ENCODE measurements around the gene SLCO4A1. TPM values are rescaled to one million over a fixed set of nuclear protein-coding genes. Genes with fewer than 3 reads are reported as not detected.

The SLCO4A1 gene
- total RNA-seq, 4 donors from 2014 or later, result 6.7 to 22.1 (median 14.4) TPM

DNA sequence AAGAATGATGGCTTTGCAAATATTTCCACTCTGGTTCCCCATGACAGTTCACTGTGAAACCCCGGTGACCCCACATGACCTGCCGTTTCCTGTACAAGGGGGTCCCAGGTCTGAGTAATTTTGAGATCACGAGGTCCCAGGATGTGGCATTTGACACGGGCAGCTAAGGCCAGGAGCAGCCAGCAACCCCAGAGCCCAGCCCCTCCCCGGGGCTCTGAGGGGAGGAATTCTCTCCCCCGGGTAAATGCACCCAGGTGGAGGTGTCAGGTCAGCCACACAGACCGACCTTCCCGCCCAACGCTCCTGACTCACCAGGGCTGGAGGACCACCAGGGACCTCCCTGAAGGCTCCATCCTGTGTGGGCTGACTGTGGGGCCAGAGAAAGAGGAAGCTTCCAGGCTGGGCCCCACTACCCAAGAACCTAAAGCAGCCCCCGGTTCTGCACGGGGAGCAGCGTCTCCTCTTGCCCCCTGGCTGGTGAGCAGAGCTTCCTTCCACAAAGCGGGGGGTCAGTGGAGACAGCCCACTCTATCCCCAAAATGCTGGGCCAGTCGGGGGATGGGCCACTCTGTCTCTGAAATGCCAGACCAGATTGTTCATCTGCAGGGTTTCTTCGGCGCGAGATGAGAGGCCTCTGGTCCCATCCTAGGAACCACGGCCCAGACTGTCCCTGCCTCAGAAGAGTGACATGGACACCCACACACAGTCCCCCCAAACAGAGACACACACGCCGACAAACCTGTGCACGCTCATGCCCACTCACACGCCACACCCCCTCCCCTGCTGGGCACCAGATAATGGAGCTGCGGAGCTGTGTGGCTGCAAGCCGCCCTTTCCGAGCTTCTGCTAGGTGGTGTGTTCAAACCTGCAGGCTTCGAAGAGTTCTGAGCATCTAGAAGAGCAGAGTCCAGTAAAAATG lies 23.4 kb upstream of the SLCO4A1 start:
- peak overlapping the region; percentile 40 to 82 (median 70) for H3K27ac ChIP-seq
- intact Hi-C loops (cut with DNase I), result no loop called here
- H3K4me1 ChIP-seq, result peaks cover 29 to 59% (median 52%) of the 10 kb centered on the region in 3 donors
- no peak for TF ChIP-seq POLR2A (IDR thresholded peaks at IDR 0.05)
- TF ChIP-seq, protein P1, sequence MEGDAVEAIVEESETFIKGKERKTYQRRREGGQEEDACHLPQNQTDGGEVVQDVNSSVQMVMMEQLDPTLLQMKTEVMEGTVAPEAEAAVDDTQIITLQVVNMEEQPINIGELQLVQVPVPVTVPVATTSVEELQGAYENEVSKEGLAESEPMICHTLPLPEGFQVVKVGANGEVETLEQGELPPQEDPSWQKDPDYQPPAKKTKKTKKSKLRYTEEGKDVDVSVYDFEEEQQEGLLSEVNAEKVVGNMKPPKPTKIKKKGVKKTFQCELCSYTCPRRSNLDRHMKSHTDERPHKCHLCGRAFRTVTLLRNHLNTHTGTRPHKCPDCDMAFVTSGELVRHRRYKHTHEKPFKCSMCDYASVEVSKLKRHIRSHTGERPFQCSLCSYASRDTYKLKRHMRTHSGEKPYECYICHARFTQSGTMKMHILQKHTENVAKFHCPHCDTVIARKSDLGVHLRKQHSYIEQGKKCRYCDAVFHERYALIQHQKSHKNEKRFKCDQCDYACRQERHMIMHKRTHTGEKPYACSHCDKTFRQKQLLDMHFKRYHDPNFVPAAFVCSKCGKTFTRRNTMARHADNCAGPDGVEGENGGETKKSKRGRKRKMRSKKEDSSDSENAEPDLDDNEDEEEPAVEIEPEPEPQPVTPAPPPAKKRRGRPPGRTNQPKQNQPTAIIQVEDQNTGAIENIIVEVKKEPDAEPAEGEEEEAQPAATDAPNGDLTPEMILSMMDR (IDR thresholded peaks at IDR 0.05), result no peak
- WGBS, 2 donors, result 74 to 90% methylated on average over 9 to 12 of the region's 26 CpGs
- H3K4me3 ChIP-seq, result no peak overlapping the region
- no peaks in the 10 kb centered on the region for H3K9me3 ChIP-seq
- H3K36me3 ChIP-seq, result no peaks in the 10 kb centered on the region
- H3K27me3 ChIP-seq, result peaks cover 0 to 39% (median 0%) of the 10 kb centered on the region in 4 donors
- DNase-seq, result no peak

DNA sequence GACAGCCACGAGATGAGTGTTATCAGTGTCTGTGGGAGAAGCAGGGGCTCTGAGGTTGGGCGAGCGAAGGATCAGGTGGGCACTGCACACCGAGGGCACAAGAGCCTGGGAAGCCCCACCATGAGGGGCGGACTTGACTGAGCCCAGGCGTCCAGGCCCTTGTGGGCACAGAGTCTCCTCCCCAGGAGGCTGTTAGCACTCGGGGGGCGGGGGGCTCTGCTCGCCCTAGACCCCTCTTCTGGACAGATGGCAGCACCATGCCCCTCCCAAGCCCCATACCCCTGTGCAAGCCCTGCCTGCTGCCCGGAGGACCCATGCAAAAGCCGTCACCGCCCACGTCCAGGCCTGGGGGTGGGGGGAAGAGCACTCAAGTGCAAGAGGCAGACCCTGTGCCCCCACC lies 21.7 kb upstream of the SLCO4A1 start:
- intact Hi-C loops (cut with DNase I), result no loop called here
- Histone ChIP-seq H3K4me1 (peaks cover 35 to 77% (median 65%) of the 10 kb centered on the region in 3 donors), H3K4me3 (no peak overlapping the region), H3K9me3 (no peaks in the 10 kb centered on the region), H3K36me3 (no peaks in the 10 kb centered on the region), H3K27me3 (peaks cover 0 to 22% (median 0%) of the 10 kb centered on the region in 4 donors), H3K27ac (no peak overlapping the region)
- DNase-seq, result no peak
- TF ChIP-seq, protein P1 (IDR thresholded peaks at IDR 0.05), result no peak
- no peak for TF ChIP-seq POLR2A (IDR thresholded peaks at IDR 0.05)
- WGBS, 2 donors, result 50 to 76% methylated on average over 1 to 9 of the region's 13 CpGs

DNA sequence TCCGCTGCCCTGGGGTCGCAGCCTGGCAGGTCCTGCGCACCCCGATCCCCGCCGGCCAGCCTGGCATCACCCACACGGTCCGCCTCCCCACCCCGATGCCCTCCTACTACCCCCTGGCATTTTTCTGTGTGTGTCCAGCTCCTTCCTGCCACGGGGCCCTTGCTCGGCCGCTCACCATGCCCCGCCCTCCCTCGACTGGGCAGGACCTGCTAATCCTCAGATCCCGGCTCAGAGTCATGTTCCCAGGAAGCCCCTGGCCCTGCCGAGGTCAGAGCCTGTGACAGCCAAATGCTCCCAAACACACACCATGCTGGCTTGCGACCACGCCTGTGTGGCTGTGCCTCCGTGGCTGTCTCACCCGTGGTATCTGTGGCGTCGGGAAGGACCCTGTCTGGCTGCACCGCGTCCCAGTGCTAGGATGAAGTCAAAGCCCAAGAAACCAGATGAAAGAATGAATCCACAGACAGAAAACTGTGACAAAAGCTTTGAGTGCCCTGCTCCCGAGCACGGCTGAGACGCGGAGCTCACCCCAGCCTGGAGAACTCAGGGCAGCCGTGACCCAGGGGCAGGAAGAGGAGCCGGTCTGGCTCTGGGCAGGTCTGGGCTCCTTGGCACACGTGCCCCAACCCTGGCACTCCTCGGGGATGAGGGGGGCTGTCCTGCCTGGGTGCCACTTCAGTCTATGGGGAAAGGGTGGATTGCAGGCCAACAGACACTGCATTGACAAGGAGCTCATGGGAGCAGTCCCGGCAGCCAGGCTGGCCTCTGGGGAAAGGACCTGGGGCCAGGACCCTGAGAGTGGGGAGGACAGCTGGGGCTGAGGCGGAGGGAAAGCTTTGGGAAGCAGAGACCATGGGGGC lies 20.8 kb upstream of the SLCO4A1 start:
- peaks cover 35 to 83% (median 71%) of the 10 kb centered on the region in 3 donors for H3K4me1 ChIP-seq
- no peaks in the 10 kb centered on the region for H3K36me3 ChIP-seq
- H3K27ac ChIP-seq, result peak overlapping the region in 3 of 4 donors; percentile 2 to 94 (median 94)
- no peak for TF ChIP-seq POLR2A (IDR thresholded peaks at IDR 0.05)
- TF ChIP-seq, protein P1 (IDR thresholded peaks at IDR 0.05), result no peak
- intact Hi-C loops (cut with DNase I), result no loop called here
- H3K27me3 ChIP-seq, result peaks cover 0 to 24% (median 0%) of the 10 kb centered on the region in 4 donors
- 84 to 85% methylated on average over 6 to 16 of the region's 34 CpGs for WGBS, 2 donors
- DNase-seq, result no peak
- H3K4me3 ChIP-seq, result no peak overlapping the region
- H3K9me3 ChIP-seq, result no peaks in the 10 kb centered on the region

DNA sequence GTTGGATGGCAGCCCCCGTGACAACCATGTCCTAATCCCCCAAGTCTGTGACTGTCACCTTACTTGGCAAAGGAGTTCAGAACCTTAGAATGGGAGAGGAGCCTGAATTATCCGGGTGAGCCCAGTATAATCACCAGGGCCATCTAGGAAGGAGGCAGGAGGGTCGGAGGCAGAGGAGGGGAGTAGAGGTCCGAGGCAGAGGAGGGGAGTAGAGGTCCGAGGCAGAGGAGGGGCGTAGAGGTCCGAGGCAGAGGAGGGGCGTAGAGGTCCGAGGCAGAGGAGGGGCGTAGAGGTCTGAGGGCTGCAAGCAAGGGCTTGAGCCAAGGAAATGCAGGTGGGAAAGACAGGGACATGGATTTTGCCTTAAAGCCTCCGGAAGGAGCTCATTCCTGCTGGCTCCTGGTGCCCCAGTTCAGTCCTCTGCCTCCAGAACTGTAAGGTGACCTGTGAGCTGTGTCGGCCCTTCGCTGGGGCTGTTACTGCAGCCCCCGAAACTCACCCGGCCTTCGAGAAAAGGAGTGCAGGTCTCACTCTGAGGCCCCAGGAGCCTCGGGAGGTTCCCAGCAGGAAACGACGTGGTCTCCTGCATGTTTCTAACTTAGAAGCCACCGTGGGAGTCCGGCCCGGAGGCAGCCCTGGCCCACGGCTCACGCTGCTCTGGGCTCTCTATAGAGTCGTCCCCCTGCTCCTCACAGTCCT lies 20.0 kb upstream of the SLCO4A1 start:
- no peak for DNase-seq
- Histone ChIP-seq H3K4me1 (peaks cover 27 to 74% (median 63%) of the 10 kb centered on the region in 3 donors), H3K27me3 (peaks cover 0 to 25% (median 0%) of the 10 kb centered on the region in 4 donors), H3K9me3 (no peaks in the 10 kb centered on the region), H3K4me3 (no peak overlapping the region), H3K27ac (peak overlapping the region; percentile 89 to 94 (median 93)), H3K36me3 (no peaks in the 10 kb centered on the region)
- intact Hi-C loops (cut with DNase I), result no loop called here
- 72 to 85% methylated on average over 18 of the region's 25 CpGs for WGBS, 2 donors
- TF ChIP-seq, protein P1 (IDR thresholded peaks at IDR 0.05), result no peak
- TF ChIP-seq POLR2A (IDR thresholded peaks at IDR 0.05), result no peak

All from esophagus squamous epithelium (tissue), 5 donors.